HFFc6 (cell line): ENCODE data around the gene ZNF613. TPM values are rescaled to one million over a fixed set of nuclear protein-coding genes. Genes with fewer than 3 reads are reported as not detected.
A peak's percentile ranks its signal among the peaks of the same experiment; 100 is the strongest.

Experiments
- DNase-seq: peaks from one replicate; pipeline ENCODE4 v3.0.0-alpha.2; 2018
- H3K27ac Mint-ChIP-seq: 2 replicates; pipeline ENCODE4 v1.8.0; 2020; ENCODE audit warnings: mild to moderate bottlenecking, mixed read lengths
- H3K27me3 Mint-ChIP-seq: 2 replicates; pipeline ENCODE4 v1.8.0; 2021; ENCODE audit warnings: mild to moderate bottlenecking, moderate library complexity, mixed read lengths; ENCODE audit not compliant: insufficient read depth
- H3K36me3 Mint-ChIP-seq: 2 replicates; pipeline ENCODE4 v1.8.0; 2021; ENCODE audit warnings: low read depth, mixed read lengths
- H3K4me1 Mint-ChIP-seq: 2 replicates; pipeline ENCODE4 v1.8.0; 2020; ENCODE audit warnings: low read depth, mixed read lengths
- H3K4me3 Mint-ChIP-seq: 2 replicates; pipeline ENCODE4 v1.8.0; 2020; ENCODE audit warnings: mild to moderate bottlenecking, moderate library complexity, mixed read lengths
- H3K9me3 Mint-ChIP-seq: 2 replicates; pipeline ENCODE4 v1.8.0; 2020; ENCODE audit warnings: mild to moderate bottlenecking, mixed read lengths
- CTCF ChIP-seq: fragments of 200-600 bp; sonication (generic); IDR thresholded peaks from 2 replicates; pipeline ENCODE4 v1.5.0; 2021; ENCODE audit warnings: antibody characterized with exemption, mild to moderate bottlenecking
- total RNA-seq, 6 experiments: library from RNA; stranded (reverse); fragmentation: NEBNext Ultra II Directional; extraction: Animal tissue kit (Norgen Biotek cat#: 25700); gene quantifications; 2 replicates in 1 of 6; 3 replicates in 5 of 6; pipeline ENCODE4 v1.2.3, GENCODE V29; 2021

ZNF613 gene
- total RNA-seq, 6 experiments from 2014 or later, result 2.7 to 5.4 (median 3.8) TPM

- no peak for DNase-seq
- no peaks in the 10 kb centered on the region for H3K27me3 Mint-ChIP-seq
- no peak overlapping the region for H3K27ac Mint-ChIP-seq
- H3K36me3 Mint-ChIP-seq, result peaks cover 74% of the 10 kb centered on the region
- peaks cover 88% of the 10 kb centered on the region for H3K9me3 Mint-ChIP-seq
- H3K4me1 Mint-ChIP-seq, result peaks cover 10% of the 10 kb centered on the region
- no peak for TF ChIP-seq CTCF
- H3K4me3 Mint-ChIP-seq, result no peak overlapping the region
These were observed 56.1 kb downstream of the ZNF613 start for GRCh38 chr19:51983361-51983760.

- peak within 1 kb of the TSS; percentile 90 for H3K27ac Mint-ChIP-seq
- H3K27me3 Mint-ChIP-seq, result peaks cover 2% of the 10 kb centered on the region
- peak within 1 kb of the TSS; percentile 94 for H3K4me3 Mint-ChIP-seq
- peaks cover 86% of the 10 kb centered on the region for H3K9me3 Mint-ChIP-seq
- H3K4me1 Mint-ChIP-seq, result peaks cover 10% of the 10 kb centered on the region
- peak; percentile 96 for DNase-seq
- no peak for TF ChIP-seq CTCF
- peaks cover 68% of the 10 kb centered on the region for H3K36me3 Mint-ChIP-seq
These were observed 59.3 kb downstream of the ZNF613 start, which contains the start of gene ZNF350 for GRCh38 chr19:51986309-51987291. Gene ZNF350, minus strand, starts transcription at chr19:51986840. Its CDS starts 12,480 bp downstream, at chr19:51974360.

GRCh38 chr19:51993422-51993821 lies 66.2 kb downstream of the ZNF613 start:
- peaks cover 96% of the 10 kb centered on the region for H3K9me3 Mint-ChIP-seq
- no peak overlapping the region for H3K4me3 Mint-ChIP-seq
- peaks cover 2% of the 10 kb centered on the region for H3K27me3 Mint-ChIP-seq
- H3K4me1 Mint-ChIP-seq, result no peaks in the 10 kb centered on the region
- H3K36me3 Mint-ChIP-seq, result peaks cover 90% of the 10 kb centered on the region
- DNase-seq, result no peak
- H3K27ac Mint-ChIP-seq, result no peak overlapping the region
- TF ChIP-seq CTCF, result no peak

GRCh38 chr19:51994048-51994644 lies 66.9 kb downstream of the ZNF613 start:
- Mint-ChIP-seq H3K4me3 (no peak overlapping the region), H3K9me3 (peaks cover 95% of the 10 kb centered on the region)

More at GRCh38 chr19:51994048-51994644, 66.9 kb downstream of the ZNF613 start:
- Mint-ChIP-seq H3K27ac (no peak overlapping the region), H3K36me3 (peaks cover 90% of the 10 kb centered on the region), H3K27me3 (peaks cover 1% of the 10 kb centered on the region), H3K4me1 (no peaks in the 10 kb centered on the region)
- no peak for TF ChIP-seq CTCF
- DNase-seq, result no peak

Other genes with a start within 250 kb of the ZNF613 start
- gene SPACA6, start 234.1 kb upstream of the ZNF613 start, total RNA-seq, result 10 to 100 TPM; 12.2 to 14.9 (median 13.3) TPM
- gene HAS1, start 203.5 kb upstream of the ZNF613 start, total RNA-seq, result not detected
- under 1 TPM in 5 of 6 experiments, not detected in 1; 0.26 to 0.53 (median 0.34) TPM for gene FPR1, start 175.6 kb upstream of the ZNF613 start, total RNA-seq
- gene FPR2, start 166.3 kb upstream of the ZNF613 start, total RNA-seq, result not detected
- gene FPR3, start 132.3 kb upstream of the ZNF613 start, total RNA-seq, result not detected
- 1 to 10 TPM; 1.7 to 2.0 (median 1.8) TPM for gene ZNF577, start 39.5 kb upstream of the ZNF613 start, total RNA-seq
- gene ZNF649, start 22.5 kb upstream of the ZNF613 start, total RNA-seq, result 1 to 10 TPM; 2.9 to 4.4 (median 4.1) TPM
- gene ZNF350, start 59.4 kb downstream of the ZNF613 start, total RNA-seq, result 1 to 10 TPM; 4.8 to 7.0 (median 5.6) TPM
- gene ZNF615, start 80.7 kb downstream of the ZNF613 start, total RNA-seq, result 1 to 10 TPM; 4.4 to 5.7 (median 4.8) TPM
- 1 to 10 TPM; 4.1 to 7.2 (median 5.3) TPM for gene ZNF614, start 100.9 kb downstream of the ZNF613 start, total RNA-seq
- 1 to 10 TPM; 5.6 to 6.9 (median 6.7) TPM for gene ZNF432, start 121.4 kb downstream of the ZNF613 start, total RNA-seq
- gene ZNF841, start 168.3 kb downstream of the ZNF613 start, total RNA-seq, result 10 to 100 TPM; 13.2 to 17.1 (median 14.3) TPM
- gene ZNF616, start 212.5 kb downstream of the ZNF613 start, total RNA-seq, result 10 to 100 TPM in 3 of 6 experiments, 1 to 10 TPM in 3; 8.6 to 11.0 (median 9.9) TPM
- 1 to 10 TPM; 4.6 to 7.0 (median 5.9) TPM for gene ZNF836, start 244.1 kb downstream of the ZNF613 start, total RNA-seq